Measurements from ENCODE around the gene WNT3A. TPM values are rescaled to one million over a fixed set of nuclear protein-coding genes. Genes with fewer than 3 reads are reported as not detected.

WNT3A gene
- total and polyA plus RNA-seq, 9 donors: not detected

GRCh38 chr1:228085287-228085951 lies 78.6 kb downstream of the WNT3A start:
- Histone ChIP-seq H3K4me1 (ENCODE audit: insufficient read depth) (peaks cover 47% of the 10 kb centered on the region), H3K9me3 (no peaks in the 10 kb centered on the region), H3K36me3 (no peaks in the 10 kb centered on the region), H3K27ac (no peak overlapping the region), H3K4me3 (peak overlapping the region; percentile 99), H3K27me3 (no peaks in the 10 kb centered on the region)
- intact Hi-C loops (cut with DNase I): no loop called here
- TF ChIP-seq EP300 (IDR thresholded peaks at IDR 0.05): no peak
- TF ChIP-seq, protein P1, sequence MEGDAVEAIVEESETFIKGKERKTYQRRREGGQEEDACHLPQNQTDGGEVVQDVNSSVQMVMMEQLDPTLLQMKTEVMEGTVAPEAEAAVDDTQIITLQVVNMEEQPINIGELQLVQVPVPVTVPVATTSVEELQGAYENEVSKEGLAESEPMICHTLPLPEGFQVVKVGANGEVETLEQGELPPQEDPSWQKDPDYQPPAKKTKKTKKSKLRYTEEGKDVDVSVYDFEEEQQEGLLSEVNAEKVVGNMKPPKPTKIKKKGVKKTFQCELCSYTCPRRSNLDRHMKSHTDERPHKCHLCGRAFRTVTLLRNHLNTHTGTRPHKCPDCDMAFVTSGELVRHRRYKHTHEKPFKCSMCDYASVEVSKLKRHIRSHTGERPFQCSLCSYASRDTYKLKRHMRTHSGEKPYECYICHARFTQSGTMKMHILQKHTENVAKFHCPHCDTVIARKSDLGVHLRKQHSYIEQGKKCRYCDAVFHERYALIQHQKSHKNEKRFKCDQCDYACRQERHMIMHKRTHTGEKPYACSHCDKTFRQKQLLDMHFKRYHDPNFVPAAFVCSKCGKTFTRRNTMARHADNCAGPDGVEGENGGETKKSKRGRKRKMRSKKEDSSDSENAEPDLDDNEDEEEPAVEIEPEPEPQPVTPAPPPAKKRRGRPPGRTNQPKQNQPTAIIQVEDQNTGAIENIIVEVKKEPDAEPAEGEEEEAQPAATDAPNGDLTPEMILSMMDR (IDR thresholded peaks at IDR 0.05): no peak
- 29 to 37% (median 31%) methylated on average over 6 of the region's 6 CpGs for WGBS, 3 donors
- DNase-seq: peak in 2 of 5 donors; percentile 19 to 20

GRCh38 chr1:228087771-228088251 lies 81.0 kb downstream of the WNT3A start:
- 35 to 42% (median 35%) methylated on average over 7 of the region's 7 CpGs for WGBS, 3 donors
- peak in 3 of 5 donors; percentile 10 to 22 (median 16) for DNase-seq
- Histone ChIP-seq H3K36me3 (no peaks in the 10 kb centered on the region), H3K9me3 (no peaks in the 10 kb centered on the region), H3K27ac (no peak overlapping the region), H3K4me3 (no peak overlapping the region), H3K27me3 (no peaks in the 10 kb centered on the region), H3K4me1 (ENCODE audit: insufficient read depth) (peaks cover 45% of the 10 kb centered on the region)
- TF ChIP-seq POLR2A (IDR thresholded peaks at IDR 0.05): no peak
- intact Hi-C loops (cut with DNase I): no loop called here

GRCh38 chr1:228088586-228089498 lies 82.0 kb downstream of the WNT3A start:
- no peak overlapping the region for H3K27ac ChIP-seq
- TF ChIP-seq EP300 (IDR thresholded peaks at IDR 0.05) (no peak), POLR2A (IDR thresholded peaks at IDR 0.05) (no peak)
- TF ChIP-seq, protein P1 (IDR thresholded peaks at IDR 0.05): no peak
- H3K27me3 ChIP-seq: no peaks in the 10 kb centered on the region
- H3K9me3 ChIP-seq: no peaks in the 10 kb centered on the region
- peaks cover 45% of the 10 kb centered on the region for H3K4me1 ChIP-seq (ENCODE audit: insufficient read depth)
- 72 to 75% (median 73%) methylated on average over 21 of the region's 21 CpGs for WGBS, 3 donors
- intact Hi-C loops (cut with DNase I): no loop called here
- H3K36me3 ChIP-seq: no peaks in the 10 kb centered on the region
- peak in 3 of 5 donors; percentile 7 to 27 (median 15) for DNase-seq
- no peak overlapping the region for H3K4me3 ChIP-seq

GRCh38 chr1:228089519-228090380 lies 83.0 kb downstream of the WNT3A start:
- WGBS, 3 donors: 72 to 74% (median 73%) methylated on average over 8 to 12 of the region's 12 CpGs
- Histone ChIP-seq H3K27ac (no peak overlapping the region), H3K36me3 (no peaks in the 10 kb centered on the region), H3K4me3 (no peak overlapping the region), H3K4me1 (ENCODE audit: insufficient read depth) (peaks cover 41% of the 10 kb centered on the region), H3K9me3 (no peaks in the 10 kb centered on the region), H3K27me3 (no peaks in the 10 kb centered on the region)
- intact Hi-C loops (cut with DNase I): no loop called here
- no peak for TF ChIP-seq POLR2A (IDR thresholded peaks at IDR 0.05)
- TF ChIP-seq, protein P1 (IDR thresholded peaks at IDR 0.05): no peak
- no peak for TF ChIP-seq EP300 (IDR thresholded peaks at IDR 0.05)
- peak in 4 of 5 donors; percentile 5 to 30 (median 16) for DNase-seq
